ENCODE results near the gene LRRC3C. TPM values are rescaled to one million over a fixed set of nuclear protein-coding genes. Genes with fewer than 3 reads are reported as not detected.

The LRRC3C gene
- total and polyA plus RNA-seq, 12 donors: not detected

GRCh38 chr17:39929646-39930407, 2.3 kb downstream of the LRRC3C start:
- no peaks in the 10 kb centered on the region for H3K36me3 ChIP-seq
- H3K4me1 ChIP-seq: peaks cover 5 to 65% (median 47%) of the 10 kb centered on the region in 9 donors
- DNase-seq (no peak), ATAC-seq (no peak)
- no peaks in the 10 kb centered on the region for H3K27me3 ChIP-seq
- peak overlapping the region; percentile 85 to 98 (median 92) for H3K27ac ChIP-seq
- TF ChIP-seq CTCF (IDR thresholded peaks at IDR 0.05): no peak
- intact Hi-C loops (cut with DNase I): loop anchor here in 2 of 10 donors (1.0 to 2.0 kb wide), 2 partner anchors 23 to 50 kb away; partner anchors contain the start of gene PSMD3 (in 1 of the 2)
- no peaks in the 10 kb centered on the region for H3K9me3 ChIP-seq
- peak overlapping the region in 1 of 10 donors; percentile 72 for H3K4me3 ChIP-seq
- 83 to 88% methylated on average over 5 of the region's 5 CpGs for WGBS, 2 donors

- ATAC-seq: peak; percentile 75 to 90 (median 82)
- WGBS, 2 donors: 25 to 58% methylated on average over 5 of the region's 5 CpGs
- Histone ChIP-seq H3K27ac (peak overlapping the region; percentile 4 to 87 (median 66)), H3K27me3 (no peaks in the 10 kb centered on the region), H3K4me1 (peaks cover 0 to 48% (median 16%) of the 10 kb centered on the region in 9 donors), H3K9me3 (no peaks in the 10 kb centered on the region), H3K4me3 (no peak overlapping the region), H3K36me3 (no peaks in the 10 kb centered on the region)
- DNase-seq: peak; percentile 58 to 71
- no peak for TF ChIP-seq CTCF (IDR thresholded peaks at IDR 0.05)
- intact Hi-C loops (cut with DNase I): loop anchor here in 1 of 10 donors (2.0 kb wide), 1 partner anchor 19 kb away; no protein-coding TSS in a partner anchor
Measured at GRCh38 chr17:39933912-39934311, 6.4 kb downstream of the LRRC3C start.

- H3K27me3 ChIP-seq: no peaks in the 10 kb centered on the region
- H3K4me1 ChIP-seq: peaks cover 0 to 48% (median 17%) of the 10 kb centered on the region in 9 donors
- H3K36me3 ChIP-seq: no peaks in the 10 kb centered on the region
- ATAC-seq (no peak), DNase-seq (no peak)
- peak overlapping the region in 8 of 10 donors; percentile 4 to 87 (median 77) for H3K27ac ChIP-seq
- no peak for TF ChIP-seq CTCF (IDR thresholded peaks at IDR 0.05)
- intact Hi-C loops (cut with DNase I): loop anchor here in 1 of 10 donors (2.0 kb wide), 1 partner anchor 18 kb away; no protein-coding TSS in a partner anchor
- no peak overlapping the region for H3K4me3 ChIP-seq
- WGBS, 2 donors: 79 to 87% methylated on average over 5 of the region's 5 CpGs
- H3K9me3 ChIP-seq: no peaks in the 10 kb centered on the region
Measured at GRCh38 chr17:39934324-39934723, 6.8 kb downstream of the LRRC3C start.

- Histone ChIP-seq H3K4me3 (no peak overlapping the region), H3K9me3 (no peaks in the 10 kb centered on the region), H3K27me3 (no peaks in the 10 kb centered on the region), H3K4me1 (peaks cover 0 to 48% (median 15%) of the 10 kb centered on the region in 9 donors), H3K27ac (peak overlapping the region in 1 of 10 donors; percentile 1), H3K36me3 (no peaks in the 10 kb centered on the region)
- no peak for TF ChIP-seq CTCF (IDR thresholded peaks at IDR 0.05)
- intact Hi-C loops (cut with DNase I): loop anchor here in 1 of 10 donors (2.0 kb wide), 1 partner anchor 17 kb away; no protein-coding TSS in a partner anchor
- no peak for ATAC-seq
- no peak for DNase-seq
- WGBS, 2 donors: 70 to 75% methylated on average over 3 of the region's 3 CpGs
Measured at GRCh38 chr17:39935909-39936308, 8.4 kb downstream of the LRRC3C start.
